Psoas muscle (tissue), 8 donors: ENCODE data around the gene BCL2L2. TPM values are rescaled to one million over a fixed set of nuclear protein-coding genes. Genes with fewer than 3 reads are reported as not detected.
A peak's percentile ranks its signal among the peaks of the same experiment; 100 is the strongest.

Experiments
- ATAC-seq, 4 donors: fragments of 200-7000 bp; cut with Tn5 transposase; one replicate each; pipeline ENCODE4 v1.9.1; 2020; ENCODE audit warnings: moderate library complexity in 3 of 4, mild to moderate bottlenecking in 2 of 4
- DNase-seq, 2 donors: peaks; one replicate each; pipeline ENCODE4 v3.0.0-alpha.2; 2020
- H3K27ac ChIP-seq: fragments of 200-600 bp; one replicate; pipeline ENCODE4 v1.8.0; 2022
- H3K27me3 ChIP-seq, 3 donors: fragments of 200-600 bp in 1 of 3; one replicate each; pipeline versions ENCODE4 v1.6.1 to v1.8.0; 2013 to 2022; ENCODE audit warnings: low read length in 2 of 3, mild to moderate bottlenecking in 2 of 3, moderate library complexity in 1 of 3; ENCODE audit not compliant: insufficient read depth in 3 of 3
- H3K36me3 ChIP-seq, 2 donors: fragments of 200-600 bp in 1 of 2; one replicate each; pipeline versions ENCODE4 v1.6.1 to v1.8.0; 2013 to 2022; ENCODE audit warnings: low read depth in 1 of 2, mild to moderate bottlenecking in 1 of 2, moderate library complexity in 1 of 2; ENCODE audit not compliant: insufficient read depth in 1 of 2
- H3K4me1 ChIP-seq: fragments of 200-600 bp; one replicate; pipeline ENCODE4 v1.8.0; 2022
- H3K4me3 ChIP-seq: fragments of 200-600 bp; one replicate; pipeline ENCODE4 v1.8.0; 2022; ENCODE audit warnings: mild to moderate bottlenecking
- H3K9me3 ChIP-seq: fragments of 200-600 bp; one replicate; pipeline ENCODE4 v1.8.0; 2022
- CTCF ChIP-seq: fragments of 200-600 bp; IDR thresholded peaks from one replicate; pipeline ENCODE4 v1.8.0; 2022; ENCODE audit warnings: antibody characterized with exemption
- WGBS, 3 donors: extraction: QIAGEN DNeasy Blood & Tissue Kit; methylation state at CpG; one replicate each; pipeline versions ENCODE4 v1.1.6 to v1.1.7; 2013; 5-methylcytosine and 5-hydroxymethylcytosine counted together
- intact Hi-C, 2 donors: fragments of 100-400 bp; cut with DNase I; formaldehyde crosslinking; loops; one replicate each; pipeline versions ENCODE4 v1.11.0 to v1.14.2; 2022
- polyA plus RNA-seq, 3 donors: library from polyadenylated mRNA; stranded (reverse); fragments of 200-250 nt; gene quantifications; one replicate each; pipeline ENCODE4 v1.2.3, GENCODE V29; 2013
- total RNA-seq, 4 donors: library from RNA; stranded (reverse); fragmentation: NEBNext Ultra II Directional in 2 of 4; extraction: Animal tissue kit (Norgen Biotek cat#: 25700) in 2 of 4; gene quantifications; one replicate each; pipeline versions ENCODE4 v1.2.1 to v1.2.4, GENCODE V29; 2021 to 2023
- donor health status: healthy with polysubstance abuse.
- donor health status: DM: no; HTN: no; CAD: no; lungs with moderate emphysema.
- donor health status: Bipolar disorder and iron deficiency.
- donor health status: healthy.
- donor health status: DM: yes; HTN: yes; CAD: no.
- donor health status: DM: no; HTN: no; CAD: no.
- donor health status: DM: no; HTN: no; CAD: no.
- donor health status: DM: yes; HTN: yes; CAD: no.

Gene BCL2L2
- total and polyA plus RNA-seq, 7 donors: 12.1 to 30.2 (median 23.6) TPM

DNA sequence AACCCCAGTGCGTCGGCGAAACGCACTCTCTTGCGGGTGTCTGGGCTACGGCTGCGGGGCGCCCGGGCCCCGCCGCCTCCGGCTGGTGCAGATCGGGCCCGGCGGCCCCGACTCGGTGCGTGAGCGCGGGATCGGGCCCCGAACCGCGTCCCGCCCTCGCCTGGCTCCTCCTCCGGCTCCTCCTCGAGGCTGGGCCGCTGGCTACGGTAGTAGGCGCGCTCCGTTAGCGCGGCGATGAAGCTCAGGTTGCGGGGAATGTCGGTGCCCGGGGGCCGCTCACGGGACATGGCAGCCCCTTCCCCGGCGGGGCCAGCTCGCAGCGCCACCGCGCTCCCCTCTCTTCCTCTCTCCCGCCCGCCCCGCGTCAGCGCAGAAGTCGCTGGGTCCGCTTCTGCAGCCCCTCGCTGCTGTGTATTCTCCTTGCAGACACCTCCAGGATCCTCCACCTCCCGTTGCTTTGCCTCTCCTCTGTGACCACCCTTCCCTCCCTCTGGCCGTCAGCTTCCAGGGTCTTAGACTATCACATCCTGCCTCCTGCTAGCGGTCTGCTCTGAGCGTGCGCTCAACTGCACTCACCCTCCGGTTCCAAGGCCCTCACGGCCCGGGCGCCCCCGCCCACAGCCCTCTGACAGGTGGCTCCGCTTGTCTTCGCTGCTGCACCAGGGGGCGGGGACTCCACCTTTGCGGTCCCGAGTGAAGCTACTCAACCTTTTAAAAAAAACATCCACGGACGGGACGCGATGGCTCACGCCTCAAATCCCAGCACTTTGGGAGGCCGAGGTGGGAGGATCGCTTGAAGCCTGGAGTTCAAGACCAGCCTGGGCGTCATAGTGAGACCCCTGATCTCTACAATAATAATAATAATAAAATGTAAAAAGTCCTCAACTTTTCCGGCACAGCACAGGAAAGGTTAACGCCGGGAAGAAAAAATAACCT, 4.1 kb upstream of the BCL2L2 start, which contains the start of gene PPP1R3E:
Gene PPP1R3E, minus strand, starts transcription at position 570 of the 936 bp plus-strand sequence. Its CDS starts 283 bp downstream, at position 287.
- peak within 1 kb of the TSS; percentile 93 for H3K27ac ChIP-seq
- ATAC-seq: peak; percentile 28 to 54 (median 46)
- WGBS, 3 donors: 2 to 4% (median 3%) methylated on average over 53 to 81 of the region's 81 CpGs

GRCh38 chr14:23307146-23307530, 505 bp downstream of the BCL2L2 start:
- ATAC-seq: no peak
- Histone ChIP-seq H3K27me3 (no peaks in the 10 kb centered on the region), H3K27ac (peak overlapping the region; percentile 87), H3K36me3 (peaks cover 0 to 45% of the 10 kb centered on the region in 2 donors), H3K4me1 (peaks cover 21% of the 10 kb centered on the region), H3K4me3 (peak overlapping the region; percentile 88), H3K9me3 (no peaks in the 10 kb centered on the region)
- 11 to 20% (median 12%) methylated on average over 4 to 5 of the region's 5 CpGs for WGBS, 3 donors
- DNase-seq: no peak
- no peak for TF ChIP-seq CTCF
- intact Hi-C loops: no loop called here

More for the DNA sequence above, 4.1 kb upstream of the BCL2L2 start, which contains the start of gene PPP1R3E:
- Histone ChIP-seq H3K4me1 (peaks cover 37% of the 10 kb centered on the region), H3K4me3 (peak within 1 kb of the TSS; percentile 78), H3K9me3 (no peaks in the 10 kb centered on the region), H3K27me3 (no peaks in the 10 kb centered on the region), H3K36me3 (peaks cover 5 to 20% of the 10 kb centered on the region in 2 donors)
- intact Hi-C loops: no loop called here
- DNase-seq: peak; percentile 76 to 83
- TF ChIP-seq CTCF: no peak

GRCh38 chr14:23307687-23308644, 1.3 kb downstream of the BCL2L2 start:
- Histone ChIP-seq H3K27me3 (no peaks in the 10 kb centered on the region), H3K4me1 (peaks cover 21% of the 10 kb centered on the region), H3K4me3 (peak overlapping the region; percentile 88), H3K36me3 (peaks cover 0 to 45% of the 10 kb centered on the region in 2 donors), H3K9me3 (no peaks in the 10 kb centered on the region), H3K27ac (peak overlapping the region; percentile 87)
- DNase-seq: no peak
- intact Hi-C loops: no loop called here
- ATAC-seq: no peak
- 84 to 88% (median 85%) methylated on average over 22 of the region's 22 CpGs for WGBS, 3 donors
- no peak for TF ChIP-seq CTCF

- no peak for TF ChIP-seq CTCF
- Histone ChIP-seq H3K27me3 (no peaks in the 10 kb centered on the region), H3K27ac (no peak overlapping the region), H3K36me3 (peaks cover 0 to 45% of the 10 kb centered on the region in 2 donors), H3K4me3 (no peak overlapping the region), H3K9me3 (no peaks in the 10 kb centered on the region), H3K4me1 (peaks cover 21% of the 10 kb centered on the region)
- intact Hi-C loops: no loop called here
- WGBS, 3 donors: 84 to 90% (median 85%) methylated on average over 17 of the region's 17 CpGs
- DNase-seq (no peak), ATAC-seq (no peak)
Measured at GRCh38 chr14:23308721-23309445, 2.2 kb downstream of the BCL2L2 start.
